GM12864 (cell line): ENCODE measurements around the gene KDELR1.

Source experiments
- DNase-seq: peaks from one replicate; pipeline ENCODE4 v3.0.0-alpha.2; 2011; ENCODE audit warnings: low read depth
- H3K4me3 ChIP-seq: 2 replicates; pipeline ENCODE4 v1.5.1; 2011; ENCODE audit warnings: mild to moderate bottlenecking, low read depth, low read length, control low read depth
- CTCF ChIP-seq: IDR thresholded peaks from 2 replicates; pipeline ENCODE4 v1.5.1; 2011; ENCODE audit warnings: low read depth, mild to moderate bottlenecking, moderate library complexity, low read length, control low read depth, inconsistent platforms; ENCODE audit errors: missing control alignments

The KDELR1 gene

GRCh38 chr19:48364598-48365348, 26.6 kb downstream of the KDELR1 start:
- peak overlapping the region; percentile 49 for H3K4me3 ChIP-seq
- no peak for DNase-seq
- peak; percentile 5 for TF ChIP-seq CTCF

GRCh38 chr19:48363810-48364597, 27.3 kb downstream of the KDELR1 start, which contains the start of the genes SYNGR4 and TMEM143:
SYNGR4 (plus strand) TSS chr19:48364367; CDS start chr19:48365843, 1,476 bp downstream.
TMEM143 (minus strand) TSS chr19:48363940; CDS start chr19:48363920, 20 bp downstream.
- H3K4me3 ChIP-seq = peak within 1 kb of the TSS; percentile 62
- no peak for TF ChIP-seq CTCF
- peak; percentile 98 for DNase-seq

- TF ChIP-seq CTCF = no peak
Observed at GRCh38 chr19:48363500-48363809, 27.9 kb downstream of the KDELR1 start.

DNA sequence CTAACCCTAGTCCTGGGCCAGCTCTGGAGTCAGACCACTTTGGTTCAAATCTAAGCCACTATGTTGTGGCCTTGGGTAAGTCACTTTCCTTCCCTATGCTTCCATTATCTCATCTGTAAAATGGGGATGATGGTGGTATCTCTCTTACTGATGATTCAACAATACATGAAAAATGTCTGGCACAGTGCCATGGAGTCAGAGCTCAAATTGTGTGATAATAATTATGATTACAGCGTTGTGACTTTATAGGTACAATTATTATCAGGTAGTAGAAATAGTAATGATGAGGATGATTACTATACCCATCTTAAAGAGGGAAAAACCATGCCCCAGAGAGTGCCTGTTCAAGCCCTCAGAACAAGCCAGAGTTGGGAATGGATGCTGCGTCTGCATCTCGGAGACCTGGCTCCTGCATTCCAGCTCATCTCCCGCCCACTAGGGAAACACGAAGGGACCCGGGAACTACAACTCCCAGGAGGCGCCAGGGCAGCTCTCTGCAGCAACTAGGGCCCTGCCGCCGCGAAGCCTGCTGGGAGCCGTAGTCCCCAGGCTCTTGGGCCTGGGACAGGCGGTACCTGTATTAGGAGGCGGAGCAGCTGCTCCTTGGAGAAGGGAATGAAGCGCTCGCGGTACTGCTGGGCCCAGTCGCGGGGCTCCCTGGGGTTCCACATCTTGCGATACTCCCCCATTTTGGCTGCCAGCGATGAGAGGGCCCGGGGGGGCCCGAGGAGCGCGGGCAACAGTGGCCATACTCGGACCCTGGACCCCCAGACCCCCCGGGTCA, 28.4 kb downstream of the KDELR1 start:
- peak; percentile 16 for TF ChIP-seq CTCF
- peak overlapping the region; percentile 62 for H3K4me3 ChIP-seq
- peak; percentile 78 for DNase-seq

More at GRCh38 chr19:48363500-48363809, 27.9 kb downstream of the KDELR1 start:
- peak overlapping the region; percentile 62 for H3K4me3 ChIP-seq
- DNase-seq = no peak

DNA sequence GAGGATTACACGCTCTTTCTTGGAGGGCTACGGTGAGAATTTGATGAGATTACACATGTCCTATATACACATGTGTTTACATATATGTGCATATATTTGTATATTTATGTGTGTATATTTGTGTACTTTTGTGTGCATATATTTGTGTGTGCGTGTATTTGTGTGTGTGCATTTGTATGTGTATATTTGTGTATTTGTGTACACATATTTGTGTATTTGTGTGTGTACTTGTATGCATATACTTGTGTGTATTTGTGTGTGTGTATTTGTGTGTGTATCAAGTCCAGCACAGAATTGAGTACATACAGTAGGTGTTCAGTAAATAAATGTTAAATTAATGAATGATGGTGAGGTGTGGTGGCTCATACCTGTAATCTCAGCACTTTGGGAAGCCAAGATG, 29.4 kb downstream of the KDELR1 start:
- no peak overlapping the region for H3K4me3 ChIP-seq
- no peak for DNase-seq
- no peak for TF ChIP-seq CTCF

GRCh38 chr19:48359123-48359522, 32.2 kb downstream of the KDELR1 start:
- no peak for TF ChIP-seq CTCF
- no peak overlapping the region for H3K4me3 ChIP-seq
- no peak for DNase-seq
